Activated CD8-positive, alpha-beta memory T cell treated with anti-CD3 and anti-CD28 coated beads, Interleukin-2, amount 50 U/mL, for 24 hours (primary cell): Measurements from ENCODE around the gene ADAM8.
A peak's percentile ranks its signal among the peaks of the same experiment; 100 is the strongest.
"Not testable (repeated sequence)": the region's sequence is repeated elsewhere in the genome, so short reads cannot be mapped to it uniquely, and the experiment has no call there.

Experiments
- DNase-seq: peaks from one replicate; pipeline ENCODE4 v3.0.0-alpha.2; 2020; ENCODE audit errors: extremely low read depth

The ADAM8 gene

DNA sequence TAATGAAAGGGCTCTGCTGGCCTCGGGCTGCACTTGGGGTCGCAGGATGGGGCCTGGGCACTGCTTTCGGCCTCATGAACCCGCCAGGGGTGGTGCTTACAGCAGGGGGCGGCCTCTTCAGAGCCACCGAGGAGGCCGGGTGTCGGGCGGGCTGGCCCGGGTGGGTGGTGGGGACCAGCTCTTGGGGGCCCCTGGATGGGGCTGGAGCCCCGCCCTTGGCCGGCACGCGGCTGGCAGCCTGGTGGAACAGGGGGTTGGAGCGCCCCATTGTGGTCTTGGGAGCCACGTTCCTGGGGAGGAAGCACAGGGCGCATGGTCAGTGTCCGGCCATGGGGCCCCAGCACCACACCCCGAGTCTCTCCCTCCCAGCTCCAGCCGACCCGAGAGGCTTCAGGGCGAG, 8.8 kb downstream of the ADAM8 start:
- no peak for DNase-seq

DNA sequence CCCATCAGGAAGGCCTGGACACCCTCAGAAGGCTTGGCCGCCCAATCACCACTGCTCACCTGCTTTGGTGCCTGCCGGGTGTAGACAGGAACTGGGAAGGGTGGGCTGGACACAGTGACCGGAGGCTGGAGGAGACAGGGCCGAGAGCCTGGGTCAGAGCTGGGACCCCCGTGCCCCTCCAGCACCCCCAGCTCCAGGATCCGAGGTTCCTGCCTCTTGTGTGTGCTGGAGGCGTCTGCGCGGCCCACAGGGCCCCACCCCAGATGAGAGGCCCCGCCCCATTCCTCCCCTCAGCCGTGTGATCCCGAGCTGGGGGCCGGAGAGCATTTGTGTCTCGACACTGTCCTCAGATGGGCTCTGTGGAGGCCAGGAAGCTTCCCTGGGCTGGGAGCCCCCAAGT, 9.4 kb downstream of the ADAM8 start:
- no peak for DNase-seq

DNA sequence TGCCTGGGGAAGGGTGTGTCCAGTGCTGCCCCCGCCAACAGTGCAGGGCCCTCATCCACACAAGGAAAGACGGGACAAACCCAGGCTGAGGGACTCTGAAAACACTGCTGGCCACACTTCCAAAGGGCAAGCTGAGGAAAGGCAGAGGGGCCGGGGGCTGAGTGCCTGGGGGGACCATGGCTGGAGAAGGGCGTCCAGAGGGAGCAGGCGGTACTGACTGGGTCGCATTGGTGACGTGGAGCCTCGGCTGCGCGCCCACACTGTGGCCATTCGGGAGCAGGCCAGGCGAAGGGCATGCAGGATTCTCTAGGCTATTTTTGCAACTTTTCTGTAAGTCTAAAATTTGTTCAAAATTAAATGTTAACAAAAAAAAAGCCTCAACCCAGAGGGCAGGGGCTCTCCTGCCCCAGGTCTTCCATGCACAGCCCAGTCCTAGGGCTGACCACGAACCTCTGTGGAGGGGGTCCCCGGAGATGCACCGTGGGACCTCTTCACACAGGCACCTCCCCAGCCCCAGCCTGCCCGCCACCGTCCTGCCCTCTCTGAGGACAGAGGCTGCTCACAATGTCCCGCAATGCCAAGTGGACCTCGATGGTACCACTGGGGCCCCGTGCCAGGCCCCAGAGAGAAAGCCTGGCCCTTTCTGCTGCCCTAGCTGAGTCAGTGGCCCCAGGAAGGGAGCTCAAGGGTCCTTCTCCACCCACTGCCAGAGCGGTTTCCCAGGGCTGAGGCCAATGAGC, 10.4 kb downstream of the ADAM8 start:
- no peak for DNase-seq

DNA sequence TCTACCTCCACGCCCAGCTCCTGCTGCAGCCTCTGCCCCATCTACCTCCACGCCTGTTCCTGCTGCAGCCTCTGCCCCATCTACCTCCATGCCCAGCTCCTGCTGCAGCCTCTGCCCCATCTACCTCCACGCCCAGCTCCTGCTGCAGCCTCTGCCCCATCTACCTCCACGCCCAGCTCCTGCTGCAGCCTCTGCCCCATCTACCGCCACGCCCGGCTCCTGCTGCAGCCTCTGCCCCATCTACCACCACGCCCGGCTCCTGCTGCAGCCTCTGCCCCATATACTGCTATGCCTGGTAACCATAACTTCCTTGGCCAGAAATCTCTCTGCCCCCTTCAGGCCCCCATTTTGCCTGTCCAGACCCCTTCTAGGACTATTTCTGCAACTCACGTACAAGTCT, 11.6 kb downstream of the ADAM8 start:
- not testable (repeated sequence) for DNase-seq

DNA sequence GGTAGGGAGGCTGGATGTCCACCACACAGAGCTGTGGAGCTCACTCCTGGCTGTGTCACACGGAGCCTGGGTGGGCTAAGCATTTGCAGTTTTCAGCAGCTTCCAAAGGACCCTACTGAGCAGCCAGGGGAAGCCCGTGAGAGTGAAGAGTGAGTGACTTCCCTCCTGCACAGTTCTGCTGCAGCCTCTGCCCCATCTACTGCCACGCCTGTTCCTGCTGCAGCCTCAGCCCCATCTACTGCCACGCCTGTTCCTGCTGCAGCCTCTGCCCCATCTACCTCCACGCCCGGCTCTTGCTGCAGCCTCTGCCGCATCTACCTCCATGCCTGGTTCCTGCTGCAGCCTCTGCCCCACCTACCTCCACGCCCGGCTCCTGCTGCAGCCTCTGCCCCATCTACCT, 12.2 kb downstream of the ADAM8 start:
- no peak for DNase-seq

DNA sequence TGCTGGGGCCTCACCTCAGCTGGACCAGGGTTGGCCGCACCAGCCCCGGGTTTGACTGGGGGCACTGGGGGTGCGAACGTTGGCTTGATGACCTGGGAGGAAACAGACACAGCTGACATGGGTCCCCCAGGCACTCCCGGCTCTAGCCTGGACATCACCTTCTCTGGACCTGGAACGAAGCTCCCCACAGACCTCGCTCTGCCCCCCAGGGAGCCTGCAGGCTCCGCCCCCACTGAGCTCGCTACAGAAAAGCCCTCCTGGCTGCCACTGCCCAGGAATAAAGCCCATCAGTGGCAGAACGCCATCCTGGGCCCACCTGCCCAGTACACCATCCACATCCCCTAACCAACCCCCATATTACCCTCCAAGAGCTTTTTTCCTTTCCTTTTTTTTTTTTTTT, 13.0 kb downstream of the ADAM8 start:
- DNase-seq: no peak

DNA sequence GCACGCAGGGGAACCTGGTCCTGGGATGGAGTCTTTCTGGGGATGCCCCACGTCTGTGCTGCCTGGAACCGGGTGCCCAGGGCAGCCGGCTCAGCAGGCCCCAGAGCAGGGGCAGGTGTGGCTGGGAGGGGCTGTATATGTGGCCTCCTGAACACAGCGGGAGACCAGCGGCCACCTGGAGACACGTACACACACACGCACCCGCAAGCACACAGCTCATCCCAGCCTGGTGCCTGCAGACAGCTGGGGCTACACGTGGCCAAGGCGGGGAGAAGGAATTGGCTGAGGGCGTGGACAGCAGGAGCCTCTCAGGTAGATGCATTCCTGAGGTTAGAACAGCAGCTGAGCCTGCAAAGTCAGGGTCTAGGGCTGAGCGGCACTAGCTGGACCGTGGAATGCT, 14.0 kb downstream of the ADAM8 start:
- no peak for DNase-seq

DNA sequence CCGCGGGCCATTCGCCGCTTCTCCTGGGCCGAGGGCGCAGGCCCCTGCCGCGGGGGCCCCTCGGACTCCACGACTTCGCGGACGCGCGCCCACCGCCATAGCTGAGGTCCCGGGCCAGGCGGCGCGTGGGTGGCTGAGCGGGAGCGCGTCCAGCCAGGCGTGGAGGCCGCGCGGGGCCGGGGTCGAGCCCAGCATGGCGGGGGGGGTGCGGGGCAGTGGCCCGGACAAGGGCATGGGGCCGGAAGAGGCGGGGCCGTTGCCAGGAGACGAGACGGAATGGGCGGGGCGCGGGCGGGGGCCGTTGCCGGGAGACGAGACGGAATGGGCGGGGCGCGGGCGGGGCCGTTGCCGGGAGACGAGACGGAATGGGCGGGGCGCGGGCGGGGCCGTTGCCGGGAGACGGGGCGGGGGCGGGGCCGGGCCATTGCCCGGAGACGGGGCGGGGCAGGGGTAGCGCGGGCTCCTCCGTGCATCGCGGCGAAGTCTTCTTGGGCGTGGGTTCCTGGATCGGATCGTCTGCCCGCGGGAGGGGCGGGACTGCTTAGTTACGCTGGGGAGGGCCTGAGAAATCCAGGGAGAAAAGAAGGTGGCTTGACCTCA, 14.8 kb downstream of the ADAM8 start:
- peak; percentile 44 for DNase-seq

DNA sequence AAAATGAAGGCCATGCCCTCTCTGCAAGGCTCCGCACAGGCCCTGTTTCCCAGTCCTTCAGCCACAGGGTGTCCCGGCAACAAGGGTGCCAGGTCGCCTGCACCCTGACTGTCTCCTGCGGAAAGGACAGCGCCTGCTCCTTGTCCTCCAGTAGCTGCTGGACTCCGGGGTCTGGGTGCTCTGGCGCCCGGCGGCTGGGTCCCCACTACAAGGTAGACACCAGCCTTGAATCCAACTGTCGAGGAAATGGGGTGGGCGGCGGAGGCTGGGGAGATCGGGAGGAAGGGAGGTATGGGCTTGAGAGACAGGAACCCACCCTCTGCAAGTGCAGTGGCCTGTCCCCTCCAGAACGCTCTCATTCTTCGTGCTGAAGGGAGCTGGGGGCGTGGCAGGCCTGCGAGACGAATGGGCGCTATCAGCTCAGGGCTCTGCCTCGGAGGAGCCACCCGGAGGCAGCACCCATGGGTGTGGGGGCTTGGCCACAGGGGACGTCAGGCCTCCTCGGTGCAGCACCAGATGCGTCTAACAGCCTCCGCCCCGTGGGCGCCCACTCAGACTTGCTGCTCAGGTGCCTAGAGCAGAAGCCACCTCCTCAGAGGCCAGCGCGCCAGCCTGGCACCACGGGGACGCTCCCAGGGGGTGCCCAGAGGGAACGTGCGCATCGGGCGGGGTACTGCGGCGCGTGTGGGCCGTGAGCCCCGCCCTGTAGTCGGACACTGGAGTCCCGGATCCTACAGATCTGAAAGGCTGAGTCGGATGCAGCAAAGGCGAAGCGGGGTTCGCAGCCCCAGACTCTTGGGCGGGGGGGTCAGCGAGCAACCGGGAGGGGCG, 15.6 kb downstream of the ADAM8 start:
- DNase-seq: peak; percentile 59

DNA sequence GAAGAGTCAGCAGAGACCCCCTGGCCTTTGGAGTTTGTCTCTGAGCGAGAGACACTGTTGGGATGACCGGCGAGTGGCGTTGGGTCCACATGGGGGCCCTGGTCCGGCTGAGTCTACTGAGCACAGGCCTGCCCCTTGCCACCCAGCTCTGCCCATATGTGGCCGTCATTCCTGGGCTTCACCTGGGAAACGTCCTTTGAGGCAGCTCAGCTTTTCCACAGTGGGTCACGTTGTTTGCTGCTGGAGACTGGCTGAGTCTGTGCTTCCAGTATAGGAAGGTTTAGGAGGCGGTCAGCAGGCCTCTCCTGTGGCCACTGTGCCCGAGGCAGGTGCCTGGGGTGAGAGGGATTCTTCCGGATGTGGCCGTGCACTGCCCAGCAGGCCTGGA, 17.1 kb downstream of the ADAM8 start:
- DNase-seq: no peak

DNA sequence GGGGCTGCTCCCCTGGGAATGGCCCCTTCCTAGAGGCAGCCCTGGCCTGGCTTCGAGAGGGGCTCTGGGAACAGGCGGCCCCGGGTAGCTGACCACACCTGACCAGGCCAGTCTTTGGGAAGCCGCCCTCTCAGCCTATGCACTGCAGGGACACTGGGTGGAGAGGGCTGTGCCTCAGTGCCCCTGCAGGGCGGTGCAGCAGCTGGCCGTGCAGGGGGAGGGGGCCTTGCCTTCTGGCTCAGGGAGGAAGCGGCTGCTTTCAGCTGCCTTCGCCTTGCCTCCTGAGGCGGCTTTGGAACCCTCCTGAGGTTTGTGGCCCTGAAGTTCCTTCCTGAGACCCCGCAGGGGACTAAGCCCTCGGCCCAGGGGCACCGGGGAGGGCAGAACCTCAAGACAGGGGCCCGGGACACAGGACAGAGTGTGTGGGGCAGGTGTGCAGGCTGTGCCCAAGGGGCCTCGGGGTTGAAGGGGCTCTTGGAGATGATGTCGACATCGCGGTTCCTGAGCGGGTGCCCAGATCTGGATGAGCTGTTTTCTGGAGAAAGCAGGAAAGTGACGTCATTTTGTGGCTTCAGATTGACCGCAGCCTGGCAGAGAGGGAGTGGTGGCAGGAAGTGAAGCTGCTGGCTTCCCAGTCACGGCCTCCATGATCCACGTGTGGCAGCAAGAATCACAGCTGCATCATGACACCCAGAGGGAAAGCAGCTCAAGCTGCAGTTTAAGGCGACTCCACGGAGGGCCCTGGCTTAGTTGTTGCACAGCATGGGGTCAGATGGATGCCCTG, 17.7 kb downstream of the ADAM8 start:
- DNase-seq: peak; percentile 90

DNA sequence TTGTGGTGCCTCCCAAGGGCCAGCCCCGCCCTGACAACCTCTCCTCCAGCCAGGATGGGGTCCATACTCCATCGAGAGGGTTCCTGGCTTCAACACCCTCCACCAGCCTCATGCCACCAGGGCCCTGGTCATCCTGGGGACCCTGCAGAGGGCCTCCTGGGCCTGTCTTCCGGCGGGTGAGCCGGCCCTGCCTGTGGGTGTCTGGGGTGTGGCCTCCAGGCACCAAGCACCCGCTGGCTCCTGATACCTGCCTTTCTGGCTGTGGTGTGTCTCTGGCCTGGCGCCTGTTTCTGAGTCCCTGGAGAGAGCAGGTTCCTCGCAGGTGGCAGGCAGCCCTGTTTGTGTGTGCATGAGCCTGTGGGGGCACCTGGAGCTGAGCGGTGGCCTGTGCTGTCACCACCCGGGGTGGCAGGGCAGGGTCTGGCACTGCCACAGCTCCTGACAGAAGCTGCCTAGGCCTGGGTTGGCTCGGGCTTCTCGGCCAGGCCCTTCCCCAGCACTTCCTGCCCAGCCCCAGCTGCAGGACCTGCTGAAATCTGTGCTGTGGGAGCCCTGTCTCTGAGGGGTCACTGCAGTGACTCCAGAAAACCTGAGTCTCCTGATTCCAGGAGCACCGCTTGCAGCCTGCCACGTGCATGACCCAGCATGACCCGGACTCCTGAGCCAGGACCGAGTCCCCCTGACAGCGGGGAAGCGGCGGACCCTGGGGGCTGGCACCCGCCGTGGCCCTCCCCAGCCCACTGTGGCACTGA, 18.4 kb downstream of the ADAM8 start:
- no peak for DNase-seq

DNA sequence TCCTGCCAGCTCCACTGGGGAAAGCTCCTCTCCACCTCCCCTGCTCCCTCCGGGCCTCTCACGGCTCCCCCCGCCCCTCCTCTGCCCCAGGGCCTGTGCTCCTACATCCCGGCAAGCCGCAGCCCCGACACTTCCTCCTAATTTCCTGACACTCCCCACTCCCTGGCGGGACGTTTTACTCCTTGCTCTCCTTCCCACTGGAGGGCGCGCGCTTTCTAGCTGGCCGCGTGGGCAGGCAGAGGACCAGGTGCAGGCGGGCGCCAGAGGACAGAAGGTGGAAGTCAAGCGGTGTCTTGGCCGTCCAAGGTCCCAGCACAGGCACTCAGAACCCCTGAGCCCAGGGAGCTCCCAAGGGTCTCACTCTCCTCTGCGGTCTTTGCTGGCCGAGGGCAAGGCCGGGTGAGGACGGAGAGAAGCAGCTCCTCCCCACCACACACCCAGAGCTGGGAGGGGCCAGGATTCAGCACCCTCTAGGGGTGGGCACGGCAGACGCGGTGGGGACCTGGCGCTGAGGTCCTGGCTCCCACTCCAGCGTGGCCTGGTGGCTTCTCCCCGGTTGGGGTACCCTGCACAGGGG, 19.1 kb downstream of the ADAM8 start:
- no peak for DNase-seq

DNA sequence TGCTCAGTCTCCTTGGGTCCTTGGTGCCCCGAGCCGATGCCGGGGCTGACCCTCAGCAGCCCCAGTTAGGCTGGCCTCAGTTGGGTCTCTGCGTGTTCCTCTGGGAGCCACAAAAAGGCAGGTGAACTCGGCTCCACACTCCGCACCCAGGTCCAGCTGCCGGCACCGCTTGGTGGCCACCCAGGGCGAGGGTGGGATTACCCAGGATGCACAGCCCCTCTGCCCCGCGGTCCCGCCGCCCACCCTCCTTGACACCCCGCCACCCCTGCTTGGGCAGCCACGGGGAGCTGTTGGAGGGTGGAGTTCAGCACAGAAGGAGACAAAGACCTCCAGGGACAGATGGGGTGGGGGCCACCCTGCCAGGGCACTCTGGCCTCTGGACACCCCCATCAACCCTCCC, 21.3 kb downstream of the ADAM8 start:
- no peak for DNase-seq

DNA sequence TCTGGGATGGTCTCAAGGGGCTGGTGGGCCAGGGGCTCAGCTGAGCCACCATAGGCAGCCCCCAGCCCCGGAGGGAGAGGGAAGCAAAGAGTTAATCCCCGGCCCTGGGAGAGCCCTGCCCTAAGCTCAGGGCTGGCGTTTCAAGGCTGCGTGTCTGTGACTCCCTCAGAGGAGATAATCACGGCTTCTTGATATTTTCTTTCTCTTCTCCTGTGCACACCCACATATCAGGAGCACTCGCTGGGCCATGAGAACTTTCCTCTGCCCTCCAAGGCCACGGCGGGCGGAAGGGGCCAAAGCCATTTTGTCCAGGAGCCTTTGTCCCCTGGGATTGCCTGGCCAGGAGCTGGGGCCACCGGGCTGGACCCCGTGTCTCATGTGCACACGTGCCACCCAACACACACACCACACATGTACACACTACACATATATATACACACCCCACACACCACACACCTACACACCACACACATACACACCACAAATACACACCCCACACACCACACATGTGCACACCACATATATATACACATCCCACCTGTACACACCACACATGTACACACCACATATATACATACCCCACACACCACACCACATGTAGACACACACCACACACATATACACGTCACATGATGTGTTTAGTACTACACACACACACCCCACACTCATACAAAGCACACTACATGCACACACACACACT, 22.1 kb downstream of the ADAM8 start:
- DNase-seq: no peak

DNA sequence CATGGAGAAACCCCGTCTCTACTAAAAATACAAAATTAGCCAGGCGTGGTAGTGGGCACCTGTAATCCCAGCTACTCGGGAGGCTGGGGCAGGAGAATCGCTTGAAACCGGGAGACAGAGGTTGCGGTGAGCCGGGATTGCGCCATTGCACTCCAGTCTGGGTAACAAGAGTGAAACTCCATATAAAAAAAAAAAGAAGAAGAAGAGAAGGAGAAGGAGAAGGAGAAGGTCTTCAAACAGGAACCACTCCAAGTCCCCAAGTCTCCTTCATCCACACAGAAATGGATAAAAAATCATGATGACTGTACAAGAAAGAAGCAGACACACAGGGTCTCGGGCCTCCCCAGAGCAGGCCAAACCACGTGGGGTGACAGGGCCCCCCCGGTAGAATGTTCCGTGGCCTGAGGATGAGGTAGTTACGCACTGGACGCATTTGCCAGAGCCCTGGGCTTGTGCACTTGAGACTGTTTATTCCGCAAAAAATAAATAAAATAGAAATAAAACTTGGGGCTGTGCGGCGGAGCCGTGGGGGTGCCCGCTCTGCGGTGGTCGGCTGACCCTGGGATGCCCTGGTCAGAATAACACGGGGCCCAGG, 23.2 kb downstream of the ADAM8 start:
- no peak for DNase-seq

DNA sequence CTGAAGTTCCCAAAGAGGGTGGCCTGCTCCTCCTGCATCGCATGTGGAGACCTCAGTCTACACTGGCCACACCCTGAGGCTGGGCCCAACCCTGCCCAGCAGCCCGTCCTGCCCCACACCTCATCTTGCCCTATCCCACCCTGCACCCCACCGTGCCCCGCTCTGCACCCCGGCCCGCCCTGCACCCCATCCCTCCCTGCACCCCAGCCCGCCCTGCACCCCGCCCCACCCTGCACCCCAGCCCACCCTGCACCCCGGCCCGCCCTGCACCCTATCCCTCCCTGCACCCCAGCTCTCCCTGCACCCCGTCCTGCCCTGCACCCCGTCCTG, 24.5 kb downstream of the ADAM8 start:
- no peak for DNase-seq

DNA sequence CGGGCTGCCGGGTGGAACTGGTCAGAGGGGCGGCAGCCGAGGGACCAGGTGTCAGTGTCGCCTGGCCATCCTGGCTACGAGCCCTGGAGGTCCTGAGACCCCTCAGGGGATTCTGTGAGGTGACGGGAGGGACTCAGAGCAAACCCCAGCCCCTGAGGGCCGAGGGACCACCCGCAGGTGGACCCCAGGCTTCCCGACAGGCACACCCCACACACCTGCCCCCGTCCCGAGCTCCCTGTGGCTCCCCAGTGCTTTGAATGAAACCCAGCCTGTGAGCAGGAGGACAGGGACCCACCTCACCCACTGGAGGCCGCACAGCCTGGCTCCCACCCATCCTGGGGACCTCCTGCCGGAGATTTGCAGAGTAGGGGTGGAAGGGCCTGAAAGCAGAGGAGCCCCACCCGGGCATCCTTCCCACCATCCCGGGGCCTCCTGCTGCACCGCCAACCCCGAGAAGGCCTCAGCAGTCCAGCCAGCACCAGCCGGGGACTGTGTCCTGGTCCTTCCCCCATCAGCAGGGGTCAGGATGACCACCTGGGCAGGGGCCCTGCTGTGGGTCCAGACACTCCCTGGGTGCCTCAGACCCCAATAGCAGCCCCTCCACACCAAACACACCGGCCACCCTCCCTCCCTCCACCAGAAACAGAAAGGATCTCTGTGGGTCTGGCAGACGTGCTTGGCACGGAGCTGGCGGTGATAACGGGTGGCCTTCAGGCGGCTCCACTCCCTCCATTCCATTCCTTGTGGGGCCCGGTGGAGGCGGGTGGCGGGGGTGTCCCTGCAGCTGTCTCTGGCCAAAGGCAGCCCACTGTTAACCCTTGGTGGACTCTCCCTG, 25.1 kb downstream of the ADAM8 start:
- no peak for DNase-seq
